ENCODE results near the gene CENPB.

Gene CENPB

GRCh38 chr20:3781153-3781910 is 5.2 kb downstream of the CENPB start, which contains the start of gene SPEF1:
TSS of gene SPEF1 (minus strand) at chr20:3781448. CDS start at chr20:3781287, 161 bp downstream.
- DNase-seq (ENCODE audit: extremely low read depth, low read depth) = peak; percentile 79
- TF ChIP-seq, protein P1, sequence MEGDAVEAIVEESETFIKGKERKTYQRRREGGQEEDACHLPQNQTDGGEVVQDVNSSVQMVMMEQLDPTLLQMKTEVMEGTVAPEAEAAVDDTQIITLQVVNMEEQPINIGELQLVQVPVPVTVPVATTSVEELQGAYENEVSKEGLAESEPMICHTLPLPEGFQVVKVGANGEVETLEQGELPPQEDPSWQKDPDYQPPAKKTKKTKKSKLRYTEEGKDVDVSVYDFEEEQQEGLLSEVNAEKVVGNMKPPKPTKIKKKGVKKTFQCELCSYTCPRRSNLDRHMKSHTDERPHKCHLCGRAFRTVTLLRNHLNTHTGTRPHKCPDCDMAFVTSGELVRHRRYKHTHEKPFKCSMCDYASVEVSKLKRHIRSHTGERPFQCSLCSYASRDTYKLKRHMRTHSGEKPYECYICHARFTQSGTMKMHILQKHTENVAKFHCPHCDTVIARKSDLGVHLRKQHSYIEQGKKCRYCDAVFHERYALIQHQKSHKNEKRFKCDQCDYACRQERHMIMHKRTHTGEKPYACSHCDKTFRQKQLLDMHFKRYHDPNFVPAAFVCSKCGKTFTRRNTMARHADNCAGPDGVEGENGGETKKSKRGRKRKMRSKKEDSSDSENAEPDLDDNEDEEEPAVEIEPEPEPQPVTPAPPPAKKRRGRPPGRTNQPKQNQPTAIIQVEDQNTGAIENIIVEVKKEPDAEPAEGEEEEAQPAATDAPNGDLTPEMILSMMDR (IDR thresholded peaks at IDR 0.05; ENCODE audit: low read depth, low read length) = peak; percentile 66

DNA sequence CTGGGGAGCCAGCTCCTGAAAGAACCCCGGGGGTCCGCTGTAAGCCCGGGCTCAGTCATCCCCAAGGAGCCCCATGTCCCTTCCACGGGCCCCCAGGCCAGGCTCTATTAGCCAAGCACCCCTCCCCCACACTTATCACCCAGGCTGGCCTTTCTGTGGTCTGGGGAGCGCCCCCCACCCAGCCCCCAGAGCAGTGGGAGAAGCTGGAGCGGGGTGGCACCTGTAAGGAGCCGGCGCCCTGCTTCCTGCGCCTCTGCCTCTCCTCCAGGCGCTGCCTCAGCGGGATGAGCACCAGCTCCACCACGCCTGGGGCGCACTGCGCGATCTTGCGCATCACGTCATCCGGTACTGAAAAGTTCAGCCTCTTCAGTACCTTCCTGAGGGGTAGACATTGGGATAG is 7.6 kb downstream of the CENPB start:
- no peak for DNase-seq (ENCODE audit: extremely low read depth, low read depth)
- TF ChIP-seq, protein P1 (IDR thresholded peaks at IDR 0.05; ENCODE audit: low read depth, low read length) = no peak

- TF ChIP-seq, protein P1 (IDR thresholded peaks at IDR 0.05; ENCODE audit: low read depth, low read length) = no peak
- DNase-seq (ENCODE audit: extremely low read depth, low read depth) = no peak
Measured at GRCh38 chr20:3777716-3778629, 8.6 kb downstream of the CENPB start.

- TF ChIP-seq, protein P1 (IDR thresholded peaks at IDR 0.05; ENCODE audit: low read depth, low read length) = no peak
- DNase-seq (ENCODE audit: extremely low read depth, low read depth) = no peak
Measured at GRCh38 chr20:3777381-3777715, 9.2 kb downstream of the CENPB start.

- no peak for DNase-seq (ENCODE audit: extremely low read depth, low read depth)
- TF ChIP-seq, protein P1 (IDR thresholded peaks at IDR 0.05; ENCODE audit: low read depth, low read length) = no peak
Measured at GRCh38 chr20:3775457-3776108, 11.0 kb downstream of the CENPB start.

GRCh38 chr20:3771552-3772058 is 14.9 kb downstream of the CENPB start:
- no peak for DNase-seq (ENCODE audit: extremely low read depth, low read depth)
- TF ChIP-seq, protein P1 (IDR thresholded peaks at IDR 0.05; ENCODE audit: low read depth, low read length) = no peak
